Progenitor cell of endocrine pancreas (in vitro differentiated cells): ENCODE data around the gene SPATA31C2. TPM values are rescaled to one million over a fixed set of nuclear protein-coding genes. Genes with fewer than 3 reads are reported as not detected.
"Not testable (repeated sequence)": the region's sequence is repeated elsewhere in the genome, so short reads cannot be mapped to it uniquely, and the experiment has no call there.

ENCODE experiments used
- DNase-seq: peaks from one replicate; pipeline ENCODE4 v3.0.0; 2021; ENCODE audit warnings: low spot score; ENCODE audit not compliant: unreplicated experiment
- H3K27ac Mint-ChIP-seq: 2 replicates; pipeline ENCODE4 v1.8.0; 2021; ENCODE audit warnings: mild to moderate bottlenecking, moderate library complexity, mixed read lengths
- H3K27me3 Mint-ChIP-seq: 2 replicates; pipeline ENCODE4 v1.8.0; 2021; ENCODE audit warnings: mixed read lengths
- H3K36me3 Mint-ChIP-seq: 2 replicates; pipeline ENCODE4 v1.8.0; 2022; ENCODE audit warnings: mixed read lengths; ENCODE audit not compliant: insufficient read depth
- H3K4me1 Mint-ChIP-seq: 2 replicates; pipeline ENCODE4 v1.8.0; 2021; ENCODE audit warnings: low read depth, mixed read lengths
- H3K4me3 Mint-ChIP-seq: 2 replicates; pipeline ENCODE4 v1.8.0; 2021; ENCODE audit warnings: low read depth, mild to moderate bottlenecking, moderate library complexity, mixed read lengths
- H3K9me3 Mint-ChIP-seq: 2 replicates; pipeline ENCODE4 v1.8.0; 2021; ENCODE audit warnings: low read depth, mixed read lengths
- total RNA-seq: library from RNA; stranded (reverse); gene quantifications from 2 replicates; pipeline ENCODE4 v1.2.1, GENCODE V29; 2021
- TF ChIP-seq, protein P1 (sequence below): fragments of 200-600 bp; sonication (generic); IDR thresholded peaks from one replicate; pipeline ENCODE4 v1.5.0; 2021; ENCODE audit warnings: antibody characterized with exemption, mild to moderate bottlenecking; ENCODE audit not compliant: unreplicated experiment

Gene SPATA31C2
- total RNA-seq, 1 donor from 2014 or later: not detected

DNA sequence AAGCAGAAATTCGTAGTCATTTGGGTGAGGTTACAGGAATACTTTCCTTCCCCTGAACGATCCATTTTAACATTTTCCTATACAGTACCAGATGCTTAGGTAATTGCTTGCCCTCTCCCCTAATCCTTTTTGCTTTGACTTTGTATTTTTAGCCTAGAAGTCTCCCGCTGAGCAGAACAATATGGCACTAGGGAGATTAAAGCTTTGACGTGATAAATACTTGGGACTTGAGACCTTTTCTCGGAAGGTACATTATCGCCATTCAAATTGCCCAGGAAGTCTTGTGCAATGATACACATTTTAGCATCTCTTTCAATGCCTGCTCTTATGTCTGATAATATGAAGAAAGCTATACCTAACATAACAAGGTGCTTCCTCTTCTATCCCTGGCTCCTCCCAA lies 22.9 kb upstream of the SPATA31C2 start:
- Mint-ChIP-seq H3K4me3 (no peak overlapping the region), H3K27ac (no peak overlapping the region), H3K9me3 (no peaks in the 10 kb centered on the region), H3K4me1 (no peaks in the 10 kb centered on the region), H3K27me3 (peaks cover 13% of the 10 kb centered on the region), H3K36me3 (no peaks in the 10 kb centered on the region)
- TF ChIP-seq, protein P1, sequence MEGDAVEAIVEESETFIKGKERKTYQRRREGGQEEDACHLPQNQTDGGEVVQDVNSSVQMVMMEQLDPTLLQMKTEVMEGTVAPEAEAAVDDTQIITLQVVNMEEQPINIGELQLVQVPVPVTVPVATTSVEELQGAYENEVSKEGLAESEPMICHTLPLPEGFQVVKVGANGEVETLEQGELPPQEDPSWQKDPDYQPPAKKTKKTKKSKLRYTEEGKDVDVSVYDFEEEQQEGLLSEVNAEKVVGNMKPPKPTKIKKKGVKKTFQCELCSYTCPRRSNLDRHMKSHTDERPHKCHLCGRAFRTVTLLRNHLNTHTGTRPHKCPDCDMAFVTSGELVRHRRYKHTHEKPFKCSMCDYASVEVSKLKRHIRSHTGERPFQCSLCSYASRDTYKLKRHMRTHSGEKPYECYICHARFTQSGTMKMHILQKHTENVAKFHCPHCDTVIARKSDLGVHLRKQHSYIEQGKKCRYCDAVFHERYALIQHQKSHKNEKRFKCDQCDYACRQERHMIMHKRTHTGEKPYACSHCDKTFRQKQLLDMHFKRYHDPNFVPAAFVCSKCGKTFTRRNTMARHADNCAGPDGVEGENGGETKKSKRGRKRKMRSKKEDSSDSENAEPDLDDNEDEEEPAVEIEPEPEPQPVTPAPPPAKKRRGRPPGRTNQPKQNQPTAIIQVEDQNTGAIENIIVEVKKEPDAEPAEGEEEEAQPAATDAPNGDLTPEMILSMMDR: no peak
- no peak for DNase-seq

DNA sequence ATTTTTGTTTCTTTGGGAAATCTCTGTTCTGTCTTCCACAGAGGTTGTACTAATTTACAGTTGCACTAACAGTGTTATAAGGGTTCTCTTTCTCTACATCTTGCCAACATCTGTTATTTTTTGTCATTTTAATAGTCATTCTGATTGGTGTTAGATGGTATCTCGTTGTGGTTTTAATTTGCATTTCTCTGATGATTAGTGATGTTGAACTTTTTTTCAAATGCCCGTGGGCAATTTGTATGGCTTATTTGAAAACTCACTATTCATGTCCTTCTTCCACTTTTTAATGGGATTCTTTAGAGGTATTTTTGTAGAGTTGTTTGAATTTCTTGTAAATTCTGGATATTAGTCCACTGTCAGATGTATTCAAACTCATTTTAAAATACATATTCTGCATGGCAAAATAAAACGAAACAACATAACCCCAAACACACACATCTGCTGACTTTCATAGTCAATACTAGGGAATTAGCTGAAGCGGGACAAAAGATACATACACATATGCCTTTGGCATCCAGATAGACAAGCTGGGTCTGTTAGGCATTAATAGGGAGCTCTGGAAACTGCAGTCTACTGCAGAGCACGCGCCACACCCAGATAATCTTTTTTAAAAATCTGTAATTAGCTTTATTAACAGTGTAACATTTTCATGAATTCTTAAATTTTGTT lies 5.8 kb upstream of the SPATA31C2 start:
- H3K27me3 Mint-ChIP-seq: peaks cover 22% of the 10 kb centered on the region
- H3K27ac Mint-ChIP-seq: no peak overlapping the region
- TF ChIP-seq, protein P1: no peak
- peaks cover 7% of the 10 kb centered on the region for H3K4me1 Mint-ChIP-seq
- no peak overlapping the region for H3K4me3 Mint-ChIP-seq
- H3K9me3 Mint-ChIP-seq: peaks cover 4% of the 10 kb centered on the region
- no peak for DNase-seq
- H3K36me3 Mint-ChIP-seq: no peaks in the 10 kb centered on the region

DNA sequence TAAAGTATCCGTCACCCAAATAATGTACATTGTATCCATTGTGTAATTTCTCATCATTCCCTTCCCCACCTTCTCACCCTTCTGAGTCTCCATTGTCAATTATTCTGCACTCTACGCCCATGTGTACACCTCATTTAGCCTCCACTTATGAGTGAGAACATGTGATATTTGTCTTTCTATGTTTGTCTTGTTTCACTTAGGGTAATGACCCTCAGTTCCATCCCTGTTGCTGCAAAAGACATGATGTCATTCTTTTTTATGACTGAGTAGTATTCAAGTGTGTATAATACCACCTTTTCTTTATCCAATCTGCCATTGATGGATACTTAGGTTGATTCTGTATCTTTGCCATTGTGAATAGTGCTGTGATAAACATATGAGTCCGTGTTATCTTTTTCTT lies 4.9 kb upstream of the SPATA31C2 start:
- TF ChIP-seq, protein P1: no peak
- H3K9me3 Mint-ChIP-seq: peaks cover 4% of the 10 kb centered on the region
- H3K4me1 Mint-ChIP-seq: peaks cover 7% of the 10 kb centered on the region
- no peak for DNase-seq
- H3K36me3 Mint-ChIP-seq: no peaks in the 10 kb centered on the region
- no peak overlapping the region for H3K4me3 Mint-ChIP-seq
- peaks cover 19% of the 10 kb centered on the region for H3K27me3 Mint-ChIP-seq
- no peak overlapping the region for H3K27ac Mint-ChIP-seq

DNA sequence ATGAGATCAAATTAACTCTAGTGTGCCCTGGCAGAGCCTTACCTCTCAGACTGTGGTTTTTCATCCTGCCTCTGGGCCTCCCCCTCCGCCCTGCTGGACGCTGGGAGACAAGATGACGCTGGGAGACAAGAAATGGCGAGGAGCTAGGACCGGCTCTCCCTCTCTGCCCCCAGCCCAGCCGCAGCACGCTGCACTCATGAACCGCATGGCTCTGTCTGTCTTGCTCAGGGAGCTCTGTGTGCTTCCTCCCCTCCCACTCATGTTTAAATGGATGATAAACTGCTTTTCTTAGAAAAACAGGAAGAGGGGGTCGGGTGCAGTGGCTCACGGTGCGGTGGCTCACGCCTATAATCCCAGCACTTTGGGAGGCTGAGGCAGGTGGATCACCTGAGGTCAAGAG lies 4.7 kb downstream of the SPATA31C2 start:
- not testable (repeated sequence) for H3K36me3 Mint-ChIP-seq, H3K27ac Mint-ChIP-seq, H3K27me3 Mint-ChIP-seq, DNase-seq, H3K4me3 Mint-ChIP-seq, H3K4me1 Mint-ChIP-seq, H3K9me3 Mint-ChIP-seq

DNA sequence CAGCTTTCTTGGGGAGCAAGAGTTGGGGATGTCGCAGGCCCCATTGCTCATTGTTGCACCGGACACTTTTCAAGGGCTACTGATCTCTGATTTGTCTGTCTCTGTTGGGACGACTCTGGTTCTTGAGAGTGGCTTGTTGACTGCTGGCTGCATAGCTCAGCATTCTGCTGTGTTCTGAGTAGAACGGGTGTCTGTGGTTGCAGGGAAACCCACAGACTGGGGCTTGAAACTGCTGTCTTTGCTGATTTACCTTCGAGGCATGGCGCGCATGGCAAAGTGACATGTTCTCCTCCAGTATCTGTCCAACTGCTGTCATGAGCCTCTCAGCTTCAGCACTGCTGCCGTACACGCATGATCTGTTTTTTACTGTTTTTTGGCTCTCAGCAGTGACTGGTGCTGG lies 8.7 kb downstream of the SPATA31C2 start:
- DNase-seq, H3K27me3 Mint-ChIP-seq, H3K4me1 Mint-ChIP-seq, H3K4me3 Mint-ChIP-seq, H3K9me3 Mint-ChIP-seq, H3K27ac Mint-ChIP-seq, H3K36me3 Mint-ChIP-seq: not testable (repeated sequence)

DNA sequence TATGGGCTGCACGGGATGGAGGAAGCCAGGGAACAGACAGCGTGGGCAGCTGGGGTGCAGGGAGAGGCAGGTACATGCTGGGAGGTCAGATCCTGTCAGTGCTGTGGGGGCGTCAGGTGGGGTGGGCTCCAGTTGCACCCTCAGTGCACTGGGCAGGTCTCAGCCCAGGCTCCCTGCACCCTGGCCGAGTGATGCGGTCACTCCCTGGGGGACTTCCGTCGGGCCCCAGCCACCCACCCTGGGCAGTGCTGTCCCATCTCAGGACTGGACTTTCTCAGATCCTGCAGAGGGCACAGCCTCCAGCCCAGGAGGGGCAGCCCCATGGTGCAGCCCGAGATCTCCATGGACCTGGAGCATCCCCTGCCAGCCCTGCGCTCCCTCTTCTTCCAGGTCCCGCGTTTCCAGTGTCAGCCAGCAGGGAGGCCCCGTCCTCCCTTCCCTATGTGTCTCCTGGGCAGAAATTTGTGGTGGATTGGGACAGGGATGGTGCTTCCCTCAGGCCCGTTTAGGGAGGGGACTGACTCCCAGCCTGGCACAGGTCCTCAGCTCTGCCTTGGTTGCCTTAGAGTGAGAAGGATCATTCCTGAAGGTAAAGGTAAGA lies 10.5 kb downstream of the SPATA31C2 start:
- H3K4me1 Mint-ChIP-seq, H3K36me3 Mint-ChIP-seq, H3K27me3 Mint-ChIP-seq, DNase-seq, H3K27ac Mint-ChIP-seq, H3K4me3 Mint-ChIP-seq, H3K9me3 Mint-ChIP-seq: not testable (repeated sequence)

DNA sequence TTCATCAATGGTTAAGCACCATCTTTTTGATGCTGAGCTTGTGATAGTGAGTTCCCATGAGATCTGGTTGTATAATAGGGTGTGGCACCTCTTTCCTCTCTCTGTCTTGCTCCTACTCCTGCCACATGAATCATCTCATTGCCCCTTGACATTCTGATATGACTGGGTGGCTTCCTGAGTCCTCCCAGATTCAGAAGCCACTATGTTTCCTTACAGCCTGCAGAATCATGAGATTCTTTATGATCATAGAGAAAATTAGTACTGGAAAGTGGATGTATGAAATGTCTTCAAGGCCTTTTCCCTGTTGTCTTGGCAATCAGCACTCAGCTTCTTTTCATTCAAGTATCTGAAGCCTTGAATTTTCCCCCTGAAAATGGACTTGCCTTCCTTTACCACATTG lies 14.9 kb downstream of the SPATA31C2 start:
- not testable (repeated sequence) for H3K4me1 Mint-ChIP-seq, DNase-seq, H3K27me3 Mint-ChIP-seq, H3K9me3 Mint-ChIP-seq, H3K36me3 Mint-ChIP-seq, H3K4me3 Mint-ChIP-seq, H3K27ac Mint-ChIP-seq

DNA sequence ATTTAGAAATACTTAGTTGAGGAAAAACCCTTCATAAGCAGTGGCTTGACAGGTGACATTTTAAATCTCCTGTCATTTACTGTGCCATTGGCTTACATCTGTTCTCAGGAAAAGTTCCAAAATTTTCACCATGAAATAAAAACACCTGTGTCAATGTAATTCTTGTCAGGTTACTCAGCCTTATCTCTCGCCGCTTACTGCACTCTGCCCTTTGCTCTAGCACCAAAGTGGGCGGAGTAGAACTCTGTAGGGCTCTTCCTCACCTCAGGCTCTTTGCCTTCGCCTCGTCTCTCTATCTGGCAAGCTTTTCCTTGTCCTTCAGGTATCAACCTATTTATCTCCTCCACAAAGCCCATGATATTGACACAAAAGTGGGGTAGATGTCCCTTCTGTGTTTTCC lies 20.2 kb downstream of the SPATA31C2 start:
- H3K4me1 Mint-ChIP-seq, H3K9me3 Mint-ChIP-seq, H3K4me3 Mint-ChIP-seq, H3K36me3 Mint-ChIP-seq, H3K27me3 Mint-ChIP-seq, H3K27ac Mint-ChIP-seq, DNase-seq: not testable (repeated sequence)

DNA sequence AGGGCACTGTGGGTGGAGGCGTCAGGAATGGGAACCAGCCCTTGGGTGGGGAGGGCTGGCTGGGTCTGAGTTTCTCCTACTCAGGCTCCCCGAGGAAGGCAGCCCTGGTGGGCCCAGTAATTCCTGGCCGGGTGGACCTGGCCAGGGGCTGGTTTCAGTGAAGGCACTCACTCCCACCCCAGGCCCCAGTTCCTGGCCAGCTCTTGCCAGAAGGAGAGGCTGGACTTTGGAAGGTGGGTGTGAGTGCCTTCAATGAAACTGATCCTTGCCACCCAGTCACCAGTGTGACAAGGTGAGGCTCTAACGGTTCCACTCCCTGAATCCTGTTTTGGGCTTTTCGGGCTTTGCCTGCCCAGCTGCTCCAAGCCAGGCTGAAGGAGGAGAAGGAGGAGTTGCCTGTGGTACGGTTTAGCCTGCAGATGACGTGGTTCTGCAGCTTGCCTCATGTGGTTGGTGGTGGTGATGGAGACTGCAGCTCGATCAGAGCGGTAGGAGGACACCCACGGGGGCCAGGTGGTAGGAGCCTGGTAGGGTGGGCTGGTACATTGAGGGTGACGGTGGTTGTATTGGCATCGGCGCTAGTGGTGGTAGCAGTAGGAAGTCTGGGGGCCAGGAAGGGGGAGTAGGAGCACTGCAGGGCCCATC lies 23.2 kb downstream of the SPATA31C2 start:
- not testable (repeated sequence) for H3K27me3 Mint-ChIP-seq, H3K4me1 Mint-ChIP-seq, DNase-seq, H3K27ac Mint-ChIP-seq, H3K4me3 Mint-ChIP-seq, H3K9me3 Mint-ChIP-seq, H3K36me3 Mint-ChIP-seq

DNA sequence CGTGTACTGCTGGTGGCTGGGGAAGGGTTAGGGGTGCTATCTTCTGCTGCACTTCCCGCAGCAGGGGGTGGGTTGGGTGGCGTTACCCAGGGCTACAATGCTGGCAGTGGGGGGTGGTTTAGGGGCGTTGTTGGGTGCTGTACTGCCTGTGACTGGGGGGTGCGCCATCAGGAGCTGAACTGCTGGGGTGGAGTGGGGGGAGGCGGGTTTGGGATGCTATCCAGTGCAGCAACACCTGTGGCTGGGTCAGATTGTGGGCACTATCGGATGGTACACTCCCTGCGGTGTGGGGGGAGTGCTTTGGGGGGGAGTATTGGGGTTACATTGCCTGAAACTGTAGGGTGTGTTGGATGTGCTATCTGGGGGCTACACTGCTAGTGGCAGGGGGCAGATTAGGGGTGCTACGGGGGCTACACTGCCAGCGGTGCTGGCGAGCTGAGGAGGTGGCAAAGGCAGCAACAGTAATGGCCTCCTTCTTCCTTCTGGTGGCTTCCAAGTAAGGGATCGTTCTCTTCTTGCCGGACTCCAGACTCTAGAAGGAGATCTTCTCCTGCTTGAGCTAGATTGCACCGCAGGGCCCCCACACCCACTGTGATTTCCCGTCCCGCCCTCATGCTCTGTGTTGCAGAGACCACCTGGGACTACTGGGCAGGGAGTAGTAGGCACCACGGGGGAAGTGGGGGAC lies 23.9 kb downstream of the SPATA31C2 start:
- H3K4me3 Mint-ChIP-seq, H3K9me3 Mint-ChIP-seq, H3K4me1 Mint-ChIP-seq, H3K27ac Mint-ChIP-seq, H3K36me3 Mint-ChIP-seq, H3K27me3 Mint-ChIP-seq, DNase-seq: not testable (repeated sequence)
